Activated B cell treated with CpG ODN at 0.5 μM for 24 hours (primary cell): ENCODE results near the gene GLI3. TPM values are rescaled to one million over a fixed set of nuclear protein-coding genes. Genes with fewer than 3 reads are reported as not detected.
"Not testable (repeated sequence)": the region's sequence is repeated elsewhere in the genome, so short reads cannot be mapped to it uniquely, and the experiment has no call there.

ENCODE experiments used
- ATAC-seq: fragments of 200-7000 bp; cut with Tn5 transposase; one replicate; pipeline ENCODE4 v1.10.0; 2021; ENCODE audit warnings: low read depth, mild to moderate bottlenecking, moderate library complexity
- CTCF ChIA-PET: fragments of 350-600 bp; sonication (Branson Sonifier 250); formaldehyde crosslinking; loops from one replicate; lab custom pipeline; 2021; ENCODE audit warnings: antibody characterized with exemption; lab: Charles Lee
- POLR2A ChIA-PET: fragments of 350-600 bp; sonication (Branson Sonifier 250); formaldehyde crosslinking; loops from one replicate; lab custom pipeline; 2021; ENCODE audit warnings: antibody characterized with exemption; lab: Charles Lee
- DNase-seq: peaks from one replicate; pipeline ENCODE4 v3.0.0; 2022
- H3K27ac Mint-ChIP-seq: one replicate; pipeline ENCODE4 v1.8.0; 2020; ENCODE audit warnings: mixed read lengths
- H3K27me3 Mint-ChIP-seq: one replicate; pipeline ENCODE4 v1.8.0; 2021; ENCODE audit warnings: mixed read lengths
- H3K36me3 Mint-ChIP-seq: one replicate; pipeline ENCODE4 v1.8.0; 2021; ENCODE audit warnings: low read depth, mixed read lengths
- H3K4me1 Mint-ChIP-seq: one replicate; pipeline ENCODE4 v1.8.0; 2021; ENCODE audit warnings: mixed read lengths
- H3K4me3 Mint-ChIP-seq: one replicate; pipeline ENCODE4 v1.8.0; 2020; ENCODE audit warnings: mild to moderate bottlenecking, mixed read lengths
- H3K9me3 Mint-ChIP-seq: one replicate; pipeline ENCODE4 v1.8.0; 2020; ENCODE audit warnings: mixed read lengths
- CTCF ChIP-seq: fragments of 200-600 bp; IDR thresholded peaks from one replicate; pipeline ENCODE4 v1.8.0; 2022; ENCODE audit warnings: antibody characterized with exemption, mild to moderate bottlenecking
- intact Hi-C: fragments of 100-400 bp; cut with micrococcal nuclease; formaldehyde crosslinking; loops from one replicate; pipeline ENCODE4 v1.15.1; 2024
- total RNA-seq: library from RNA; stranded (reverse); gene quantifications from 2 replicates; pipeline ENCODE4 v1.2.3, GENCODE V29; 2022

Gene GLI3
- total RNA-seq, 1 donor from 2014 or later, result not detected

GRCh38 chr7:42210779-42211178 is 26.2 kb downstream of the GLI3 start:
- CTCF ChIA-PET, result no interaction called here
- intact Hi-C loops, result no loop called here
- no peak overlapping the region for H3K27ac Mint-ChIP-seq

GRCh38 chr7:42210333-42210732 is 26.7 kb downstream of the GLI3 start:
- no peaks in the 10 kb centered on the region for H3K36me3 Mint-ChIP-seq

More at GRCh38 chr7:42210779-42211178, 26.2 kb downstream of the GLI3 start:
- Mint-ChIP-seq H3K9me3 (no peaks in the 10 kb centered on the region), H3K4me1 (no peaks in the 10 kb centered on the region), H3K27me3 (no peaks in the 10 kb centered on the region), H3K36me3 (no peaks in the 10 kb centered on the region), H3K4me3 (no peak overlapping the region)
- POLR2A ChIA-PET, result no interaction called here
- no peak for ATAC-seq
- no peak for TF ChIP-seq CTCF
- DNase-seq, result no peak

GRCh38 chr7:42209085-42209484 is 27.9 kb downstream of the GLI3 start:
- CTCF ChIA-PET, H3K4me3 Mint-ChIP-seq, ATAC-seq, H3K27me3 Mint-ChIP-seq, H3K4me1 Mint-ChIP-seq, H3K27ac Mint-ChIP-seq, intact Hi-C loops, DNase-seq, H3K36me3 Mint-ChIP-seq, POLR2A ChIA-PET, H3K9me3 Mint-ChIP-seq: not testable (repeated sequence)

More at GRCh38 chr7:42210333-42210732, 26.7 kb downstream of the GLI3 start:
- Mint-ChIP-seq H3K27ac (no peak overlapping the region), H3K4me1 (no peaks in the 10 kb centered on the region), H3K27me3 (no peaks in the 10 kb centered on the region), H3K4me3 (no peak overlapping the region), H3K9me3 (no peaks in the 10 kb centered on the region)
- POLR2A ChIA-PET, result no interaction called here
- no peak for TF ChIP-seq CTCF
- CTCF ChIA-PET, result interaction anchor here (0.7 kb wide), 1 partner anchor 119 kb away, joined by 3 read pairs; no protein-coding TSS in a partner anchor
- DNase-seq (no peak), ATAC-seq (no peak)
- intact Hi-C loops, result no loop called here

DNA sequence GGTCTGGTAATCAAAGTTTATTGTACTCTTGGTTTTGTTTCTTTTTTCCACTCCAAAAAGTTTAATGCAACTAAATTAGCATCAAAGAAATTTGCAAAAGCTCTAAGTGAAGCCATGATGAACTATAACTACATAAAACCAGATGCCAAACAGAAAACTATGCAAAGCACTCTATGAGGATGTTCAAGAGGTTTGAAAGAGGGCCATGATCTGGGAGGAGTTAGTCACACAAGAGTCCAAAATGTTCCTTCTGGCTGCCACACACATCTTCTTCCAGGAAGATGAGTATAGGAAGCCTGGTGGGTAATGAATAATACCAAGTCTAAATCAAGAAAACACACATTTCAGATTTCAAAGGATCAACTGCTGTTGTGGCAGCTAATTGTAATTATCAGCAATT is 28.4 kb downstream of the GLI3 start:
- TF ChIP-seq CTCF, result no peak
- Mint-ChIP-seq H3K27ac (no peak overlapping the region), H3K27me3 (no peaks in the 10 kb centered on the region), H3K4me3 (no peak overlapping the region), H3K4me1 (no peaks in the 10 kb centered on the region), H3K36me3 (no peaks in the 10 kb centered on the region), H3K9me3 (no peaks in the 10 kb centered on the region)
- CTCF ChIA-PET, result no interaction called here
- POLR2A ChIA-PET, result no interaction called here
- intact Hi-C loops, result no loop called here
- DNase-seq (no peak), ATAC-seq (no peak)

DNA sequence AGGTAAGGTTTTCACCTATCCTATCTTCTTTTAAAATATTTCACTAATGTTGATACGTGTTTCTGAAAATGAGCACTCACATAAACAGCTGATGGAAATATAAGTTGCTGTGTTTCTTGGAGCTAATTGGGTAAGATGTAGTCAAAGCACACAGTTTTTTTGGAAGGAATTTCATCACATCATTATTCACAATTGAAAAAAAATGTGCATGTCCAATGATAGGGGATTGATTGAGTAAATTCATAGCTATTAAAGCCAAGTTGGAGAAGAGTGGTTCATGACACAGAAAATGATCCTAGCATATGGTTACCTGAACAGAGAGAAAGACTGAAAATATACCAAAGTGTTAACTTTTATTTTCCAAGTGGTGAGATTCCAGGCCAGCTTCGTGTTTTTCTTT is 29.6 kb downstream of the GLI3 start:
- CTCF ChIA-PET, result no interaction called here
- POLR2A ChIA-PET, result no interaction called here
- no peak for TF ChIP-seq CTCF
- DNase-seq (no peak), ATAC-seq (no peak)
- no peaks in the 10 kb centered on the region for H3K27me3 Mint-ChIP-seq
- no peak overlapping the region for H3K27ac Mint-ChIP-seq
- H3K9me3 Mint-ChIP-seq, result peaks cover 5% of the 10 kb centered on the region
- H3K4me1 Mint-ChIP-seq, result no peaks in the 10 kb centered on the region
- no peak overlapping the region for H3K4me3 Mint-ChIP-seq
- H3K36me3 Mint-ChIP-seq, result no peaks in the 10 kb centered on the region
- intact Hi-C loops, result no loop called here

- ChIA-PET POLR2A (no interaction called here), CTCF (no interaction called here)
- no peak for ATAC-seq
- peaks cover 5% of the 10 kb centered on the region for H3K9me3 Mint-ChIP-seq
- no peak for TF ChIP-seq CTCF
- H3K27me3 Mint-ChIP-seq, result no peaks in the 10 kb centered on the region
- DNase-seq, result no peak
- H3K4me1 Mint-ChIP-seq, result no peaks in the 10 kb centered on the region
- H3K27ac Mint-ChIP-seq, result no peak overlapping the region
- H3K4me3 Mint-ChIP-seq, result no peak overlapping the region
- intact Hi-C loops, result no loop called here
- no peaks in the 10 kb centered on the region for H3K36me3 Mint-ChIP-seq
Measured at GRCh38 chr7:42203336-42203735, 33.7 kb downstream of the GLI3 start.
